HepG2 (cell line): ENCODE measurements around the gene IGFALS. TPM values are rescaled to one million over a fixed set of nuclear protein-coding genes. Genes with fewer than 3 reads are reported as not detected.

Source experiments
- ARID2 ChIP-seq: sonication (generic); formaldehyde crosslinking; IDR thresholded peaks from 2 replicates; pipeline ENCODE4 v1.8.1; 2022; ENCODE audit warnings: mild to moderate bottlenecking, missing genetic modification reagents, borderline replicate concordance
- ATF1 ChIP-seq: IDR thresholded peaks from 2 replicates; pipeline ENCODE4 v1.6.1; 2016; ENCODE audit warnings: mild to moderate bottlenecking, control low read depth
- CENPT ChIP-seq: sonication (generic); formaldehyde crosslinking; IDR thresholded peaks from 2 replicates; pipeline ENCODE4 v1.8.0; 2022; ENCODE audit warnings: low read depth, mild to moderate bottlenecking, moderate library complexity, missing genetic modification reagents
- DMAP1 ChIP-seq: IDR thresholded peaks from 2 replicates; pipeline ENCODE4 v1.6.1; 2016
- FOSL2 ChIP-seq: sonication (generic); formaldehyde crosslinking; IDR thresholded peaks from 2 replicates; pipeline ENCODE4 v1.4.0; 2020; ENCODE audit warnings: missing genetic modification reagents
- KLF15 ChIP-seq: sonication (generic); formaldehyde crosslinking; IDR thresholded peaks from 2 replicates; pipeline ENCODE4 v1.8.1; 2023; ENCODE audit warnings: borderline replicate concordance, mild to moderate bottlenecking, inconsistent platforms, missing genetic modification reagents, mixed read lengths
- NFAT5 ChIP-seq: sonication (generic); formaldehyde crosslinking; IDR thresholded peaks from 2 replicates; pipeline ENCODE4 v1.4.0; 2020; ENCODE audit warnings: missing genetic modification reagents
- NFATC3 ChIP-seq: sonication (generic); formaldehyde crosslinking; IDR thresholded peaks from 2 replicates; pipeline ENCODE4 v1.5.1; 2020; ENCODE audit warnings: mild to moderate bottlenecking, missing genetic modification reagents
- NRL ChIP-seq: sonication (generic); formaldehyde crosslinking; IDR thresholded peaks from 2 replicates; pipeline ENCODE4 v1.5.0; 2020; ENCODE audit warnings: missing genetic modification reagents, mild to moderate bottlenecking, moderate library complexity, borderline replicate concordance
- POLR2AphosphoS5 ChIP-seq: IDR thresholded peaks from 2 replicates; pipeline ENCODE4 v1.6.1; 2012; ENCODE audit warnings: low read depth, low read length
- RORA ChIP-seq: sonication (generic); formaldehyde crosslinking; IDR thresholded peaks from 2 replicates; pipeline ENCODE4 v1.5.0; 2020; ENCODE audit warnings: mild to moderate bottlenecking, missing genetic modification reagents, moderate library complexity
- SKIL ChIP-seq: sonication (generic); formaldehyde crosslinking; IDR thresholded peaks from 2 replicates; pipeline ENCODE4 v1.8.0; 2022; ENCODE audit warnings: missing genetic modification reagents, mild to moderate bottlenecking, moderate library complexity, borderline replicate concordance
- THAP8 ChIP-seq: sonication (generic); formaldehyde crosslinking; IDR thresholded peaks from 2 replicates; pipeline ENCODE4 v1.5.1; 2020; ENCODE audit warnings: missing genetic modification reagents, mild to moderate bottlenecking, borderline replicate concordance
- ZBTB43 ChIP-seq: sonication (generic); formaldehyde crosslinking; conservative IDR thresholded peaks from 2 replicates; pipeline ENCODE4 v1.4.0; 2020; ENCODE audit warnings: missing genetic modification reagents
- ZNF326 ChIP-seq: sonication (generic); formaldehyde crosslinking; IDR thresholded peaks from 2 replicates; pipeline ENCODE4 v1.4.0; 2020; ENCODE audit warnings: missing genetic modification reagents, borderline replicate concordance
- ZNF432 ChIP-seq: sonication (generic); formaldehyde crosslinking; IDR thresholded peaks from 2 replicates; pipeline ENCODE4 v1.5.0; 2020; ENCODE audit warnings: missing genetic modification reagents, mild to moderate bottlenecking, borderline replicate concordance
- ZNF619 ChIP-seq: sonication (generic); formaldehyde crosslinking; IDR thresholded peaks from 2 replicates; pipeline ENCODE4 v1.4.0; 2020; ENCODE audit warnings: mild to moderate bottlenecking, missing genetic modification reagents
- ZNF674 ChIP-seq: sonication (generic); formaldehyde crosslinking; IDR thresholded peaks from 2 replicates; pipeline ENCODE4 v1.5.0; 2020; ENCODE audit warnings: low read depth, mild to moderate bottlenecking, missing genetic modification reagents
- ZZZ3 ChIP-seq: sonication (generic); formaldehyde crosslinking; IDR thresholded peaks from 2 replicates; pipeline ENCODE4 v1.4.0; 2020; ENCODE audit warnings: missing genetic modification reagents, mild to moderate bottlenecking, borderline replicate concordance
- polyA plus RNA-seq, 8 experiments: library from polyadenylated mRNA; depleted of rRNA in 3 of 8; stranded (reverse) in 7 of 8; unstranded in 1 of 8; fragments of >200 nt; fragmentation: Illumina TruSeq in 4 of 8; extraction: Trizol in 4 of 8; gene quantifications; 2 replicates each; pipeline versions ENCODE4 v1.2.1 to v1.2.3, GENCODE V29; 2011 to 2016; ENCODE audit warnings: low read depth in 4 of 8, missing spikeins in 1 of 8, mixed read lengths in 1 of 8; ENCODE audit not compliant: insufficient read depth in 1 of 8
- total RNA-seq, 5 experiments: library from RNA; depleted of rRNA; stranded (reverse); fragments of >200 nt; fragmentation: Illumina TruSeq; extraction: Trizol; gene quantifications; 2 replicates each; pipeline ENCODE4 v1.2.3, GENCODE V29; 2016; ENCODE audit warnings: low read depth in 1 of 5

IGFALS gene
- total and polyA plus RNA-seq, 2 of the 13 experiments (the other 11 are each of a cell fraction or from before 2014, with no cell fraction given): 0.34 to 2.4 TPM

- TF ChIP-seq THAP8 (CRISPR knock-in tag) (peak; percentile 81), ZNF674 (CRISPR knock-in tag) (0 out of 2 replicates have a peak, but pooled peaks have one; percentile 86), NFAT5 (CRISPR knock-in tag) (peak; percentile 82; the same call in 1 of the 2 replicates), POLR2AphosphoS5 (peak; percentile 78), ZNF432 (CRISPR knock-in tag) (no peak), ARID2 (CRISPR knock-in tag) (peak; percentile 94), ZBTB43 (CRISPR knock-in tag) (peak; percentile 41; the same call in 1 of the 2 replicates), NRL (peak; percentile 96), ATF1 (CRISPR knock-in tag) (no peak), RORA (no peak), FOSL2 (CRISPR knock-in tag) (peak; percentile 68), ZZZ3 (peak; percentile 90; the same call in 1 of the 2 replicates), NFATC3 (peak; percentile 87; the same call in 1 of the 2 replicates), SKIL (CRISPR knock-in tag) (no peak), ZNF326 (CRISPR knock-in tag) (no peak), ZNF619 (CRISPR knock-in tag) (no peak), KLF15 (CRISPR knock-in tag) (no peak; the same call in 1 of the 2 replicates), DMAP1 (peak; percentile 96), CENPT (CRISPR knock-in tag) (peak; percentile 87)
These were observed 33.4 kb upstream of the IGFALS start, which contains the start of the genes FAHD1 and HAGH (continued) for GRCh38 chr16:1826691-1827573.
